HG03457 (cell line): ENCODE data around the gene IL4I1.

Experiments
- ATAC-seq: cut with Tn5 transposase; IDR thresholded peaks from one replicate; pipeline ENCODE4 v1.9.1; 2021; ENCODE audit warnings: moderate number of reproducible peaks; ENCODE audit not compliant: unreplicated experiment

Gene IL4I1

DNA sequence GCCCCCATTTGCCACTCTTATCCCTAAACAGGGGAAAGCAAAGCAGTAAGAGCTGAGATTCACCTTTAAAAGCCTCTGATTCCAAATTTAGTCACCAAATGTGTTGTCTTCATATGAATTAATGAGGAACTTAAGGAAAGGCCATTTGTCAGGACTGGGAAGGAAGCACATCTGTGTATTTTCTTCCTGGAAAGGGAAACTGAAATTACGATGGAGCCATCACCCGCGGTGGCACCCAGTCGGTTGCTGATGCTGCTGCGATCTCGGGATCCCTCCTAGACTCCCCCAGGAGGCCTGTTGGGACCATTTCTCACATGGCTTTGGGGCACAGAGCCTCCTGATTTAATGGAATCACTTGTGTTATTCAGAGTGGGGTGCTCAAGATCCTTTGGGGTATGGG lies 7.4 kb upstream of the IL4I1 start:
- ATAC-seq: no peak

DNA sequence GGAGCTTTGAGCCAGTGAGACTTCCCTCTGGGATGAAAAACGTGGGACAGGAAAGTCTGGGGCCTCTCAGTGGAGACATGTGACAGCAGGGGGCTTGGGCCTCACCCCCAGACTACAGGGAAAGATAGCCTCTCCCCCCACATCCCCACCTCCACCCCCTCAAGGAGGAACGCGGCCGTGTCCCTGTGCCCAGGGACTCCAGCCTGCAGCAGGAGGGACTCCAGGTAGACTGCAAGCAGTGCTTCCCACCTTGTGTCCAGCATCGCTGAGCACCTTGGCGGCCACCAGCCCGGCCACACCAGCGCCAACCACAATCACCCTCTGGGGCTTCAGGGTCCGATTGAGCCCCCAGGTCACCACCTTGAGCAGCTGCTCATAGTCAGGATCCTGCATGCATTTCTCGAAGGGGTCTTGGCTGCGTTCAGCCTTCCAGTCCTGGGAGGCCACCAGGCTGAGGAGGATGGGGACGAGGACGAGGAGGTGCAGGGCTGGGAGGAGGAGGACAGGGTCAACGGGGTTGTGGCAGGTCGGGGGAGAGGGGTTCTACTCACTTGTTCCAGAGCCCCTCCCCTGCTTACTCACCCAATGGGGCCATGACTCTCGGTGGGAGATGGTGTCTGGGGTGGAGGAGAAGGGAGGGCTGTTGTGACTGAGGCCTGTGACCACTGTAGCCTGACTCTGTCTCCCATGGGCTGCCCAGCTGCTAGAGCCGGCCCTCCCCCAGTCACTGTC lies 955 bp downstream of the IL4I1 start:
- no peak for ATAC-seq

DNA sequence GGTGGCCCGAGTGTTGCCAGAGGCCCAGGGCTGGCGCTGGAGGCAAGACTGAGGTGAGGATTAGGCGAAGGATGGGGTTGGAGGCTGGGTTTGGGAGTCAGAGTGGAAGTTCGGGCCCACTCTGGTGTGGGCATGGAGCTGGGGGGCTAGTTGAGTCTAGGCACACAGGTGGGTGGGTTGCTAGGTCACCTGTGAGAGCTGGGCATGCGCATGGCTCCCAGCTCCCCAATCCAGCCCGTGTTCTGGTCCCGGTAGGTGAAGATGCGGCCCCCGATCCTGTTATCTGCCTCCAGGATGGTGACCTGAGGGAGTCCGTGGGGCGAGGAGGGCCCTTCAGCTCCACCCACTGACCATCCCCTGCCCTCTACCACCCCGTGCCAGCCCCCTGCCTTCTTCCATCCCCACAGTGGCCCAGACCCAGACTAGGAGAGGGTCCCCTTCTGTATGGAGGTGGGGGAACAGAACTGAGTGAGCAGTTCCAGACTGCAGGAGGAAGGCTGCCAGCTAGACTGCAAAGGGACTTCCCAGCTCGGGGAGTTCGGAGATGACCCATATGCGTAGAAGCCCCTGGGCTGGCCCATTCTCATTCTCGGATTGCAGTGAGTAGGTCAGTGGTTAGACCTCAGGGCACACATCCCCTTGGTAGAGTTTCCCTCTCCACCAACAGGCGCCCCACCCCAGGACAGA lies 1.7 kb downstream of the IL4I1 start:
- ATAC-seq: no peak

GRCh38 chr19:49894011-49894664 lies 2.5 kb downstream of the IL4I1 start:
- ATAC-seq: no peak

DNA sequence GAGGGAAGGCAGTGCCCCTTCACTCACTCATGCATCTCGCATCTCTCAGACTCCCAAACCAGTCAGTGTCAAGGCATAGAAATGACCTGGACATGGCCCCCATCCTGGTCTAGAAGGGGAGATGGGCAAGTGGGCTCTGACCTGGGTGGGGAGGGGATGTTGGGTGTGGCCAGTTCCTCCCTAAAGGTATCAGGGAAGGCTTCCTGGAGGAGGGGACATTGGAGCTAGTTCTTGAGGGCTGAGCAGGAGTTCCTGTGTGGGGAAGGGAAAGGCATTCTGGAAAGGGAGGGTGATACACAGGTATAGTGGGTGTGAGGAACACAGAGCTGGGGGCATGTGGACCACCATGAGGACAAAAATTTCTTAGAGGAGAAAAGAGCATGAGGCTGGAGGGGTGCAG lies 4.0 kb downstream of the IL4I1 start:
- no peak for ATAC-seq

GRCh38 chr19:49891393-49891792 lies 5.3 kb downstream of the IL4I1 start:
- ATAC-seq: no peak

GRCh38 chr19:49890349-49891311 lies 6.1 kb downstream of the IL4I1 start:
- no peak for ATAC-seq

DNA sequence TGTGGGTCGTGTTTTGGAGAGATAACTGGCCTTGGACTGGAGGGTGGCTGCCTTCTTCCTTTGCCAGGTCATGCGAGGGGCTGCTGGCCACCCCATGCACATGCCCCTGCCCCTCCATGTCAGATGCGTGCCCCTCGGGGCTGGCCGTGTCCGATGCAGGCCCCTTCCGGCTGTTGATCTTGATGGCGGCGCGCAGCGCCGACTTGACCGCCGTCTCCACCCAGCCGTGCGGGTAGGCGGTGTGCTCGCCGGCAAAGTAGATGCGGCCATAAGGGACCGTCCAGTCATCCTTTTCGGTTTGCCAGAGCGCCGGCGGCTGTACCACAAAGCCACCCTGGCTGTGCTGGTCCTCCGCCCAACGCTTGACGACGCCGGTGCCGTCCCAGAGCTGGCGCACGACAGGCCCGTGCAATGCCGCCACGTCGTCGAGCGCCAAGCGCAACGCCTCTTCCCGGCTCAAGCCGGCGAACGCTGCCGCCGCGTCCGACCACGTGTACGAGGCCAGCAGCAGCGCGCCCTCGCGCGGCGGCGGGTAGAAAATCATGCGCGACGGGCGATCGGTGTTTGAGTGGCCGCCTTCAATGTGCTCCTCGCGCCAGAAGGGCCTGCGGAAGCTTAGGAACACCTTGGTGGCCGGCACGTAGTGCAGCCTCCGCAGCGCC lies 6.9 kb downstream of the IL4I1 start:
- no peak for ATAC-seq

DNA sequence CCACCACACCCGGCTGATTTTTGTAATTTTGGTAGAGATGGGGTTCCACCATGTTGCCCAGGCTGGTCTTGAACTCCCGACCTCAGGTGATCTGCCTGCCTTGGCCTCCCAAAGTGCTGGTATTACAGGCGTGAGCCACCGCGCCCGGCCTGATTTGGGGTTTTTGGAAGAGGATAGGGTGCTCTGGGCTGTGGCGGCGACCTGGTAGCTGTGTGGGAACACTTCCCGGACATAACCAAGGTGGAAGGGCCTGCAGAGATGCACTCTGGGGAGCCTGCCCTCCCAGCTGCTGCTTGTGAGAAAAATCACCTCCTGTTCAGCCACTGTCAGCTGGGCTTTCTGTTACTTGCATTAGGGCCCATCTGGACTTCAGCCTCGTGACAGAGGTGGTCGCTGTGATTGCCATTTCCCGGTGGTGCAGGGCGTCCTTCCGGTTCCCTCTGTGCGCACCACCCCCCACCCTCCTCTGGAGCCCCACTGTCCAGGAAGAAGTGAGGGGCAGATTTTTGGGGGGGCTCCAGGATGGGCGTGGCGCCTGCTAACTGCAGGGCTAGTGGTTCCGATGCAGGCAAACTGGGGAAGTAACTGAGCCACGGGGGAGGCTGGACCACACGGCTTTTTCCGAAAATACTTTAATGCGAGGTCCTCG lies 7.5 kb downstream of the IL4I1 start:
- ATAC-seq: no peak

DNA sequence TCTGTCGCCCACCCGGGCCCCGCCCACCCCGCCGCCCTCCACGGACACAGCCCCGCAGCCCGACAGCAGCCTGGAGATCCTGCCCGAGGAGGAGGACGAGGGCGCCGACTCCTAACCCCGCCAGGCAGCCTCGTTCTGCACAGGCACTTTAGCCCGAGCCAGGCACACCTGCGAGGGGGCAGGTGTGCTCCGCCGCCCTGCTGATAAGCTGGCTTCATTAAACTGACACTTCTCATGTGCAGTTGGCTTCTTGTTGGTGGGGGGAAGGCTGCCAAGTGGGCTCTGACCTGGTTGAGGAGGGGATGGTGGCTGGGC lies 8.2 kb downstream of the IL4I1 start:
- no peak for ATAC-seq

GRCh38 chr19:49887665-49888509 lies 8.8 kb downstream of the IL4I1 start:
- ATAC-seq: no peak

DNA sequence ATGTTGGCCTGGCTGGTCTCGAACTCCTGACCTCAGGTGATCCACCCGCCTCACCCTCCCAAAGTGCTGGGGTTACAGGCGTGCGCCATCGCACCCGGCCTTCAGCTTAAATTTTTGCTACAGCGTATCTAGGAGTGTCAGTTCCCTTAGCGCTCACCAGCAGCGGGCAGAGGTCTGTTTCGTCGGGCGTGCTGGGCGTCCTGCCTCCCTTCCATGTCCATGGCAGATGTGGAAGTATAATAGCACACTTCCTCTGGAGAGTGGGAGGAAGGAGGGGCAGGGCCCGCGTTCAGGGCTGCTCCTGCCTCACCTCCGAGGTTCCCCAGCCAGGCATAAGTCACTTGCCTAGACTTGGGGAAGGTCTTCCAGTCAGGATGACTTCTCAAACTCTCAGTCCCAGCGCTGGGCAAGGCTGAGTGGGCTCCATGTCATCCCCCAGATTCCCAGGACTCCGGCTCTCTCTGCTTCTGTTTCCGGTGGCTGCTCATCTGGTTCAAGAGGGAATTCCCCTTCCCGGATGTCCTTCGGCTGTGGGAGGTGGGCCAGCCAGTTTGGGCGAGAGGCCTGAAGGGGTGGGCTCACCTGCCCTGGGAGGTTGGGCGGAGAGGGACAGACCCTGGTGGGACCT lies 9.5 kb downstream of the IL4I1 start:
- no peak for ATAC-seq

GRCh38 chr19:49884760-49885159 lies 11.9 kb downstream of the IL4I1 start:
- no peak for ATAC-seq

GRCh38 chr19:49884109-49884508 lies 12.6 kb downstream of the IL4I1 start:
- no peak for ATAC-seq

- no peak for ATAC-seq
These were observed 13.6 kb downstream of the IL4I1 start for GRCh38 chr19:49883094-49883493.

GRCh38 chr19:49882643-49883042 lies 14.0 kb downstream of the IL4I1 start:
- no peak for ATAC-seq

GRCh38 chr19:49881672-49882394 lies 14.9 kb downstream of the IL4I1 start:
- no peak for ATAC-seq

GRCh38 chr19:49881186-49881585 lies 15.5 kb downstream of the IL4I1 start:
- no peak for ATAC-seq
